Activated T-helper 2 cell treated with anti-CD3 and anti-CD28 coated beads, Interferon-gamma antibody, Interleukin-2, Interleukin-4, amounts not matched to agents 10 μg/mL and 5 μg/mL and 100 μg/mL, durations not matched to agents 14 hours and 24 hours and 36 hours (primary cell): ENCODE measurements around the gene AIG1. TPM values are rescaled to one million over a fixed set of nuclear protein-coding genes. Genes with fewer than 3 reads are reported as not detected.

Source experiments
- DNase-seq: peaks from one replicate; pipeline ENCODE4 v3.0.0; 2021; ENCODE audit warnings: low spot score
- H3K27ac Mint-ChIP-seq: one replicate; pipeline ENCODE4 v1.8.0; 2021; ENCODE audit warnings: mixed read lengths
- H3K27me3 Mint-ChIP-seq: one replicate; pipeline ENCODE4 v1.8.0; 2021; ENCODE audit warnings: low read depth, mixed read lengths
- H3K36me3 Mint-ChIP-seq: one replicate; pipeline ENCODE4 v1.8.0; 2021; ENCODE audit warnings: low read depth, mixed read lengths
- H3K4me1 Mint-ChIP-seq: one replicate; pipeline ENCODE4 v1.8.0; 2021; ENCODE audit warnings: low read depth, mixed read lengths
- H3K4me3 Mint-ChIP-seq: one replicate; pipeline ENCODE4 v1.8.0; 2021; ENCODE audit warnings: low read depth, mild to moderate bottlenecking, moderate library complexity, mixed read lengths
- H3K9me3 Mint-ChIP-seq: one replicate; pipeline ENCODE4 v1.8.0; 2021; ENCODE audit warnings: mixed read lengths
- intact Hi-C: fragments of 100-400 bp; cut with micrococcal nuclease; formaldehyde crosslinking; loops from one replicate; pipeline ENCODE4 v1.15.1; 2023
- total RNA-seq: library from RNA; stranded (reverse); gene quantifications from 2 replicates; pipeline ENCODE4 v1.2.3, GENCODE V29; 2022

Gene AIG1
- total RNA-seq, 1 donor from 2014 or later = 2.4 TPM

GRCh38 chr6:143146186-143146851, 85.6 kb downstream of the AIG1 start:
- peaks cover 1% of the 10 kb centered on the region for H3K4me1 Mint-ChIP-seq
- H3K4me3 Mint-ChIP-seq = no peak overlapping the region
- H3K36me3 Mint-ChIP-seq = no peaks in the 10 kb centered on the region
- intact Hi-C loops = loop anchor here (5.0 kb wide), 1 partner anchor 89 kb away; no protein-coding TSS in a partner anchor
- no peaks in the 10 kb centered on the region for H3K27me3 Mint-ChIP-seq
- no peak for DNase-seq
- no peaks in the 10 kb centered on the region for H3K9me3 Mint-ChIP-seq
- H3K27ac Mint-ChIP-seq = no peak overlapping the region

- Mint-ChIP-seq H3K36me3 (no peaks in the 10 kb centered on the region), H3K4me3 (no peak overlapping the region), H3K9me3 (no peaks in the 10 kb centered on the region), H3K27me3 (no peaks in the 10 kb centered on the region), H3K27ac (no peak overlapping the region), H3K4me1 (peaks cover 1% of the 10 kb centered on the region)
- intact Hi-C loops = loop anchor here (5.0 kb wide), 1 partner anchor 92 kb away; no protein-coding TSS in a partner anchor
- no peak for DNase-seq
Measured at GRCh38 chr6:143149771-143150170, 89.1 kb downstream of the AIG1 start.

- intact Hi-C loops = no loop called here
- Mint-ChIP-seq H3K27me3 (no peaks in the 10 kb centered on the region), H3K9me3 (no peaks in the 10 kb centered on the region), H3K4me1 (peaks cover 1% of the 10 kb centered on the region), H3K36me3 (no peaks in the 10 kb centered on the region), H3K27ac (no peak overlapping the region), H3K4me3 (no peak overlapping the region)
- DNase-seq = no peak
Measured at GRCh38 chr6:143150281-143150680, 89.6 kb downstream of the AIG1 start.

GRCh38 chr6:143151381-143151780, 90.7 kb downstream of the AIG1 start:
- H3K9me3 Mint-ChIP-seq = no peaks in the 10 kb centered on the region
- peaks cover under 1% of the 10 kb centered on the region for H3K4me1 Mint-ChIP-seq
- no peaks in the 10 kb centered on the region for H3K27me3 Mint-ChIP-seq
- no peak for DNase-seq
- H3K27ac Mint-ChIP-seq = no peak overlapping the region
- intact Hi-C loops = no loop called here
- H3K4me3 Mint-ChIP-seq = no peak overlapping the region
- H3K36me3 Mint-ChIP-seq = no peaks in the 10 kb centered on the region

- no peak overlapping the region for H3K27ac Mint-ChIP-seq
- no peaks in the 10 kb centered on the region for H3K9me3 Mint-ChIP-seq
- peaks cover 1% of the 10 kb centered on the region for H3K4me1 Mint-ChIP-seq
- no peaks in the 10 kb centered on the region for H3K36me3 Mint-ChIP-seq
- H3K4me3 Mint-ChIP-seq = no peak overlapping the region
- intact Hi-C loops = no loop called here
- DNase-seq = no peak
- no peaks in the 10 kb centered on the region for H3K27me3 Mint-ChIP-seq
Measured at GRCh38 chr6:143155681-143156080, 95.0 kb downstream of the AIG1 start.

- Mint-ChIP-seq H3K4me1 (peaks cover 1% of the 10 kb centered on the region), H3K27me3 (no peaks in the 10 kb centered on the region), H3K9me3 (no peaks in the 10 kb centered on the region), H3K27ac (no peak overlapping the region), H3K36me3 (no peaks in the 10 kb centered on the region), H3K4me3 (no peak overlapping the region)
- intact Hi-C loops = no loop called here
- DNase-seq = no peak
Measured at GRCh38 chr6:143157131-143157530, 96.4 kb downstream of the AIG1 start.

- intact Hi-C loops = no loop called here
- Mint-ChIP-seq H3K9me3 (no peaks in the 10 kb centered on the region), H3K4me3 (no peak overlapping the region), H3K36me3 (no peaks in the 10 kb centered on the region), H3K27me3 (no peaks in the 10 kb centered on the region), H3K4me1 (peaks cover 1% of the 10 kb centered on the region), H3K27ac (no peak overlapping the region)
- no peak for DNase-seq
Measured at GRCh38 chr6:143158113-143158581, 97.5 kb downstream of the AIG1 start.

- Mint-ChIP-seq H3K4me1 (peaks cover 1% of the 10 kb centered on the region), H3K27me3 (no peaks in the 10 kb centered on the region), H3K9me3 (no peaks in the 10 kb centered on the region), H3K4me3 (no peak overlapping the region), H3K27ac (no peak overlapping the region), H3K36me3 (no peaks in the 10 kb centered on the region)
- intact Hi-C loops = no loop called here
- DNase-seq = no peak
Measured at GRCh38 chr6:143159001-143159400, 98.3 kb downstream of the AIG1 start.

- intact Hi-C loops = no loop called here
- H3K4me3 Mint-ChIP-seq = no peak overlapping the region
- no peak for DNase-seq
- H3K36me3 Mint-ChIP-seq = no peaks in the 10 kb centered on the region
- no peaks in the 10 kb centered on the region for H3K9me3 Mint-ChIP-seq
- H3K4me1 Mint-ChIP-seq = peaks cover 1% of the 10 kb centered on the region
- no peaks in the 10 kb centered on the region for H3K27me3 Mint-ChIP-seq
- no peak overlapping the region for H3K27ac Mint-ChIP-seq
Measured at GRCh38 chr6:143160015-143160414, 99.3 kb downstream of the AIG1 start.

- H3K4me1 Mint-ChIP-seq = peaks cover 1% of the 10 kb centered on the region
- H3K27ac Mint-ChIP-seq = no peak overlapping the region
- H3K27me3 Mint-ChIP-seq = no peaks in the 10 kb centered on the region
- no peak for DNase-seq
- no peak overlapping the region for H3K4me3 Mint-ChIP-seq
- H3K9me3 Mint-ChIP-seq = no peaks in the 10 kb centered on the region
- intact Hi-C loops = no loop called here
- no peaks in the 10 kb centered on the region for H3K36me3 Mint-ChIP-seq
Measured at GRCh38 chr6:143160439-143161220, 99.9 kb downstream of the AIG1 start.

GRCh38 chr6:143163621-143164020, 102.9 kb downstream of the AIG1 start:
- H3K36me3 Mint-ChIP-seq = no peaks in the 10 kb centered on the region
- no peaks in the 10 kb centered on the region for H3K9me3 Mint-ChIP-seq
- intact Hi-C loops = no loop called here
- H3K27ac Mint-ChIP-seq = no peak overlapping the region
- H3K27me3 Mint-ChIP-seq = no peaks in the 10 kb centered on the region
- DNase-seq = no peak
- no peak overlapping the region for H3K4me3 Mint-ChIP-seq
- no peaks in the 10 kb centered on the region for H3K4me1 Mint-ChIP-seq

- no peak for DNase-seq
- Mint-ChIP-seq H3K4me1 (no peaks in the 10 kb centered on the region), H3K27me3 (no peaks in the 10 kb centered on the region), H3K4me3 (no peak overlapping the region), H3K27ac (no peak overlapping the region), H3K36me3 (no peaks in the 10 kb centered on the region), H3K9me3 (no peaks in the 10 kb centered on the region)
- intact Hi-C loops = no loop called here
Measured at GRCh38 chr6:143164565-143165105, 103.9 kb downstream of the AIG1 start.

GRCh38 chr6:143165315-143165855, 104.7 kb downstream of the AIG1 start:
- Mint-ChIP-seq H3K4me1 (no peaks in the 10 kb centered on the region), H3K9me3 (no peaks in the 10 kb centered on the region), H3K4me3 (no peak overlapping the region), H3K36me3 (no peaks in the 10 kb centered on the region), H3K27me3 (no peaks in the 10 kb centered on the region), H3K27ac (no peak overlapping the region)
- intact Hi-C loops = no loop called here
- no peak for DNase-seq
